ENCODE data around the gene EAF1.
"Not testable (repeated sequence)": the region's sequence is repeated elsewhere in the genome, so short reads cannot be mapped to it uniquely, and the experiment has no call there.

EAF1 gene

DNA sequence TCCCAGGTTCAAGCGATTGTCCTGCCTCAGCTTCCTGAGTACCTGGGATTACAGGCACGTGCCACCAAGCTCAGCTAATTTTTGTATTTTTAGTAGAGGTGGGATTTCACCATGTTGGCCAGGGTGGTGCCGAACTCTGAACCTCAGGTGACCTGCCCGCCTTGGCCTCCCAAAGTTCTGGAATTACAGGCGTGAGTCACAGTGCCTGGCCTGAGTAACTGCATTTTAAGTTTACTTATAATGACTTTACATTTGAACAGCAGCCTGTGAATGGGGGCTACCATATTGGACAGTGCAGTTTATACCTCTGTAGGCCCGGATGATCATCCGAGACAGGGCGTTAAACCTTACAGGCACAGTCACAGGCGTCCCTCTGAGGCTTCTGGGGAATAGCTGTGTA is 24.8 kb downstream of the EAF1 start:
- DNase-seq (ENCODE audit: low spot score), result no peak

DNA sequence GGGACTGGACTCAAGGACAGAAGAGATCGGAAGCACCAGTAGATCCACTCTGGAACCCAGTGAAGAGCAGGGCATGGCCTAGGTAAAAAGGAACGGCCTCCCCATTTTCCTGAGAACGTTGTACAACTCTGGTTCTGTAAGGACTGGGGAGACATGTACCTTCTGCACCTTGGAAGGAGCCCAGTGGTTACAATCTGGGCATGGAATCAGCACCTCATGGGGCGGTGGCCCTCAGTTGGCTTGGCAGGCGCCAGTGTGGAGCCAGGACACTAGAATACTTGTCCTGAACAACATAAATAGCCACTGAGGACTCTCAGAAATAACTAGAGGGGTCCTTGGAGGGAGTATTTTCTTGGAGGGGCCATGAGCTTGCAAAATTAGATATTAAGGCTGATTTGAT is 25.6 kb downstream of the EAF1 start:
- DNase-seq (ENCODE audit: low spot score), result no peak

DNA sequence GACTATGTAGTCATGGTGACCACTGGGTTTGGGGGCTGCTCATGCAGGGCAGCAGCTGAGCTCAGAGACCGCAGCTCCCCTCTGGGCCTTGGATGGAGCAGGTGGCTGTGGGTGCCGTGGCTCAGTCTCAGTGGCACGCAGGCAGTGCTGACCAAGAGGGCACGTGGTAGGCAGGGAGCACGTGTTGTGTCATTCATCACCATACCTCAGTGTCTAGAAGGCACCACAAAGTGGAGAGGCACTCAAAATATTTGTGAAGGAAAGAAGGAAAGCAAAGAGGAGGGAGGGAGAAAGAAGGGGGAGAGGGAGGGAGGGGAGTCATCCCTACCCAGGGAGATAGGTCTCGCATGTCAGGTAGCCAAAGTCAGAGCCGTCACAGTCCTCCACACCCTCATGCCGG is 26.1 kb downstream of the EAF1 start:
- no peak for DNase-seq (ENCODE audit: low spot score)

DNA sequence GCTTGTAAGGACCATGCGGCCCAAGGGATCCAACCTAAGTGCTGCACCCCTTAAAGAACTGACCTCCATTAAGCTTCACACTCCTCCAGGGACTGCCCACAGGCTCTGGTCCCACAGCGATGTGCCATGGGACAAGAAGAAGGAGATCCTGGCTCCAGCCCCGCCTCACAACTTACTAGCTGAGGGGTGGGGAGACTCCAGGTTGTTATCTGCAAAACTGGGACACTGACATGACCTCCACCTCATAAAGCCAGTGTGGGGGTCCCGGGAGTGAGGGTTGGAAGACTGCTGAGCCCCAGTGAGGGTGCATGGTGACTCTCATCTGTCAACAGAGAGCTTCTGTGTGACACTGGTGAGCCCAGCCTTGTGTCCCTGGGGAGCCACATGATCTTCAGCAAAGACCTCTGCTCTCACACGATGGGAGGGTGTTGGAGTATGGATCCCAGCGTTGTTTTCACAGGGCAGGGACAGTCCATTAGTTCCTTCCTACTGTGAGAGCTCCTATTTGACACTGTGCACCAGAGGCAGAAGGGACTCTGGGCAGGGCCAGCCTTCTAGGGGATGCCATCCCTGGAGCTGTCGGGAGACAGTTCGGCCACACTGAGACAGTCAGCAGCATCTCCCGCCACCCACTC is 26.7 kb downstream of the EAF1 start:
- no peak for DNase-seq (ENCODE audit: low spot score)

DNA sequence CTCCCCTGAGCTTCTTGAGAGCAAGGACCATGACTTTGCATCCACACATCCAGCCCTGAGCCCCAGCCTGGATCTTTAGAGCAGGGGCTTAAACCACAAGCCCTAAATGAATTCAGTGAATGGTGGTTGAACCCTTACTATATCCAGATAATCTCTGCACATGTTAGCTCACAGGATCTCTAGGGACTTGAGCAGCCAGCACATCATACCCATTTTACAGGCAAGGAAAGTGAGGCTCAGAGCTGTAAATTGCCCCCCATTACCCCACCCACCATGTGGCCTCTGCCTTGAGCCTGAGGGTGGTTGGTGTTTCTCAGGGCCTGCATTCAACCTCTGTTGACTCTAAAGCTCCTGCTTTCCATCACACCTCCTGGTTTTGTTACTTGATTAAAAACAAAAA is 27.6 kb downstream of the EAF1 start:
- no peak for DNase-seq (ENCODE audit: low spot score)

DNA sequence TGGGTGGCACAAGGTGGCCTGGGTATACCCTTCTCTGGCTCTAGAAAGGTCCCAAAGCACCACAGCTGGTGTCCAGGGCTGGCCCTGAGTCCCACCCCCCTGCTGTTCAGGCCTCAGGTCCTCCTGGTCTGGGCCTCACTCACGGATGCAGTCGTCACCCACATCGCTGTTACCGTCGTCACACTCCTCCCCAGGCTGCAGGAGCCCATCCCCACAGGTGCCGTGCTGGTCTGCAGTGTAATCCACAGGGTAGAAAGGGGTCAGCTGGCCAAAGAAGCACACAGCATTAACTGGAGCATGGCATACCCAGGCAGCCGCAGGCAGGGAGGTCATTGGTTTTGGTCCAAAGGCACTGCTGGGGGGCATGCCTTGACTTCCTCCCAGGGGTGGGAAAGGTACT is 28.4 kb downstream of the EAF1 start:
- DNase-seq (ENCODE audit: low spot score), result no peak

DNA sequence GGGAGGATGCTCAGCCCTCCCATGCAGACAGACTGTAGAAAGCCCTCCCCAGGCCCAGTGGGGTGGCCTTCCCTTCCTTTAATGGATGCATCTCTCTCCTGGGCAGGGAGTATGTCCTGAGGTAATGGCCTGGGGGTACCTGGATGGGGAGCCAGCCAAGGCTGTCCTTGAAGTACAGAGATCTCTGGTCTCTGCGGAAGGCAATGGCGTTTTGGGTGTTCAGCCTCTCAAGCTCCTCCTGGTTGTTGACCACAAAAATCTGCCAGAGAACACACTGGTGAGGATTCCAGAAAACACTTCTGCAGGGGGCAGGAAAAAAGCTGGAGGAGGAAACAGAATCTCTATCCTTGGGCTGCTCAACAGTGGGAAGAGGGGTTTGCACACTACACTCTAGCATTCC is 28.9 kb downstream of the EAF1 start:
- DNase-seq (ENCODE audit: low spot score), result no peak

DNA sequence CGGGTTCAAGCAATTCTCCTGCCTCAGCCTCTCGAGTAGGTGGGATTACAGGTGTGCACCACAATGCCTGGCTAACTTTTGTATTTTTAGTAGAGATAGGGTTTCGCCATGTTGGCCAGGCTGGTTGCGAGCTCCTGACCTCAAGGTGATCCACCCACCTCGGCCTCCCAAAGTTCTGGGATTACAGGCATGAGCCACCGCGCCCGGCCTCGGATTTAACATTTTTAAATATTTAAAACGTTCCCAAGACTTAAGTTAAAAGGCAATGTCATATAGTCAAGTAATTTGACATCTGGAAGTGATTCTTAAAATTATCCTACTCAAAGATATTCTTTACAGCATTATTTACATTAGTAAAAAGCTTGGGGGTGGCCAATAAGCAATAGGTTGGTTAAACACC is 29.5 kb downstream of the EAF1 start:
- DNase-seq (ENCODE audit: low spot score), result not testable (repeated sequence)

DNA sequence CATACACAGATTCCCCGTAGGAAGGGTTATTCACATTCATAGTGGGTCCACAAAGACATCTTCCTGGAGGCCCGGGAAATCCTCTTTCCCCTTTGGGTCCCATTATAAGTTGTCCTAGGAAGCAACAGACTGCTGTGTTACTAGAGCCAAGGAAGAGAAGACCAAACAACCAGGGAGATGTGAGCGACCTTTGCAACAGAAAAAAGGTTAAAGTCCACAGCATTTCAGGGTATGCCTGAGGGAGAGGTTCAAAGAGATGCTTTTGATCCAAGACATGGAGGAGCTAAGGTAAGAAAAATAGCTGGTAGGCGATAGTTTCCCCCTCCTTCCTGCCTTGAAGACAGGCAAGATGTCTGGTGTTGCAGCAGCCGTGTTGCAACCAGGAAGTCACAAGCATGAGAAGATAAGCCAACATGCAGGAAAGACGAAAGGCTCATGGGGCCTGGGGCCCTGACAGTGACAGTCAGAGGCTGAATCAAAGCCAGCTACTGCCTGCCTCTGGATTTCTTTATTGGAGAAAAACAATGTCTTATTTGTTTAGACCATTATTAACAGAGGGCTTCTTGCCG is 30.9 kb downstream of the EAF1 start:
- DNase-seq (ENCODE audit: low spot score), result no peak

DNA sequence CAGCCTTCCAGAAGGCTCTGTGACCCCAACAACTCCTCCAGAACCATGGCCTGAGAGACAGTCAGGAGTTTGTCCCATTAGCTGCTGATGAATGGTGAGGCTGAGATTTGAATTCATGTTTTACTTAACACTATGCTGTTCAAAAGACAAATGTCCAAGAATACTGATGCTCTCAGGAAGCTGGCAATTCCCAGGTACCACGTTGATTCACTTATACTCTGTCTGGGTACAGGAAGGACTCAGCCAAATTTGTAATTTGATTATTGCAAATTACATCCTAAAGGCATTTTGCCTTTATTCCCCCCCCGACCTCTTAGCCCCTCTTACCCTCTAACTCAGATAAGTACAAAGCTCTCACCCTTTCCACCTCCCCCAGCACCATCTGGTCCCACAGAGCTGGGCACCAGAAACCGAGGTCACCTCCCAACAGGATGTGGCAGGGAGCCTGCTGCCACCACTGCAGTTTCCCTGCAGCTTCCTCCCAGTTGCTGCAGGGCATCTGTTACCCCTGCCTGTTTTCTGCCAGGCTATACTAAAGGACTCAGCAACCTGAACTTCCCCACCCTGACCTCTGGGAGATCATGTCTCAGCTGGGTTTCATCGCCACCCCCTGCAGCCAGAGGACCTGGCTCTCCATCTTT is 33.6 kb downstream of the EAF1 start:
- no peak for DNase-seq (ENCODE audit: low spot score)

DNA sequence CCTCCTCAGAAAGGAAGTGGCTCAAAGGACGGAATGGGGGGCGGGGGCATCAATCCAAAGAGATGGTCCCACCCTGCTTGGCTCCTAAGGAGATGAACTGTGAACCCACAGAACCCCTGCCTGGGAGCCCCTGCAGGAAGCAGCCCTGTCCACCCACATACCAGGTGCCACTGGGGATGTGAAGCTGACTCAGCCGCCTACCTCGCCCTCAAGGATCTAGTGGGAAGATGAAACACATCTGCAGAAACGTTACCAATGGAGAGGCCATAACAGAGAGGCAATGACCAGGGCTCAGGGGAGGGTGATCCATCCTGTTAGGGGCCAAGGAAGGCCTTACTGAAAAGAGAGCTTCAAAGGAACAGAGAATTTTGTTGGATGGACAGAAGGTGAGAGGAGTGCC is 35.1 kb downstream of the EAF1 start:
- DNase-seq (ENCODE audit: low spot score), result no peak

DNA sequence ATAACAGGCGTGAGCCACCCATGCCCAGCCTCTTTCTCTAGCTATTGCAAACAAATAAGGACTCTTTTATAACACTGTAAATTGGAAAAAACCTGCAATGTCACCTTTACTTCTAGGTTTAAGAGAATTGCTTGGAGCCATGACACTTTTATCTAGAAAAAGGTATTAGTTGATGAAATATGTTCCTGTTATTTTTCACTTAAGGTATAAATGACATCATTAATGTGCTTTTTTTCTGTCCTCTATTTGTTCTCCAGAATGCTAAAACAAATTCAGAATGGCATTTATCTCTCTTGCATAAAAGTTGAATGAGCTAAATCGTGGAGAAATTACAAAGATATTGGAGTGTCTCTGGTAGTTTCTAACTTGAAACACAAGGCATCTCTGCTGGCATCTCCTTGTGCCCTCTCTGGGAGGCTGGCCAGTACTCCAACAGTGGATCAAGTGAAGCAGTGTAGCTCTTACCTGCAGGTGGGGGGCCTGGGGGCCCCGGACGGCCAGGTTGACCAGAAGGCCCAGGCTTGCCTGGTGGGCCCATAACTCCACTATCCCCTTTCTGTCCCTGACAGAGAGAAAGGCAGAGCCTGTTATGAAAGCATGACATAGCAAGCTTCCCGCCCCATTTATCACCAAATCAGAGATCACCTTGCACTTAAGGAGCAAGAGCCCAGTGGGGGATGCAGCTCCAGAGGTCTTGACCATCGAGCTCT is 38.6 kb downstream of the EAF1 start:
- no peak for DNase-seq (ENCODE audit: low spot score)

DNA sequence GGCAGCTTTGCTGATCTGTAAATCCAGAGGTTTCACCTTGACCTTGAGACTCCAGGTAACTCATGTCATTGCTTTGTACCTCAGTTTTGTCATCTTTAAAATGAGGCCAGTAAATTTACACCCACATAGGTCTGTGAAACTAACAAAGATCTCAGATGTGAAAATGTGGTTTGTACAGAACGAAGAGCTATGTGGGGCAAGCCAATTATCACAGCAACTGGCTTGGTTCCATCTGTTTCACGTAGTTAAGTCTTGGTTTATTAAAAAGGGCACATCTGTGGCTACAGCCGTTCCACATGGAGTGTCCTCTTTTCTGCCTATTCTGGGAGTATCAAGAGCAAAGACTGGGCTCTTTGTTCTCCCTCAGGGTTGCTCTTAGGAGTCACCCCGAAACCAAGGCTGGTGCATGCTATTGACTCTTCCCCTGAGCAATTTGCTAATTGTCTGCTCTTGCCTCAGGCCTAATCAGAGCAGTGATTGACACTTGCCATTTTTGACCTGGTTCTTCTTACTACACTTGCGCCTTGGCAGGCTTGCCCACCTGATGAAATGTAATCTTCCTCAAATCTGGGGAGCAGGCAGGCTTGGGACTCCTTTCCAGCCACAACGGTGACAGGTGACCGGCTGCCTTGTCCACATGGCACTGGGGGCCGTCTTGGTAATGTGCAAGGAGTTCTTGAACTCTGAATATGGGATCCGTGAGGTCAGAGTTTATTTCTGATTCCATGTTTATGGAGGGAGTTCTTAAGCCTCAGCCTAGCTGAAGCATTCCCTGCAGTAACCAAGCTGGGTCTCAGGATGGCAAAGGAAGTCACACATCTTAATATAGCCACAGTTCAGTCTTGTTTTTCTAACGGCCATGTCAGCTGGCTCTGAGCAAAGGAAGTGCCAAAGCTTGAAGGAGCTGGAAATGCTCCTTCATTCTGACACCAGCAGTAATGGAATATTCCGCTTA is 40.1 kb downstream of the EAF1 start:
- no peak for DNase-seq (ENCODE audit: low spot score)

DNA sequence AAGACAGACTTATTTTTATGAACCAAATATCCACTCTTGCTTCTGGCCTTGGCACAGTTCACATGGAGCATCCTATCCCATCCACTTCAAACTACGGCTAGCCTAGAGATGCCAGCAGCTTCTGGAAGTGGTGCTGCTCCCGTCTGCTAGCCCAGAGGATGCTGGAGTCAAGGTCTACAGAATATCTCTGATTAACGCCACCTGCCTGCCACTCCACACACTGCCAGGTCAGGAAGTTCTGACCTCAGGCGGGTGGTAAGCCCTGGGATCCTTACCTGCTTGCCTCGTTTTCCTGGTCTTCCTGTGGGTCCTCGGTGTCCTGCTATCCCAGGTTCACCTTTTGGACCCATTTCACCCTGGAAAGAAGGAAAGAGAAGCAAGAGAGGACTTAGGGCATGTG is 42.9 kb downstream of the EAF1 start:
- no peak for DNase-seq (ENCODE audit: low spot score)

DNA sequence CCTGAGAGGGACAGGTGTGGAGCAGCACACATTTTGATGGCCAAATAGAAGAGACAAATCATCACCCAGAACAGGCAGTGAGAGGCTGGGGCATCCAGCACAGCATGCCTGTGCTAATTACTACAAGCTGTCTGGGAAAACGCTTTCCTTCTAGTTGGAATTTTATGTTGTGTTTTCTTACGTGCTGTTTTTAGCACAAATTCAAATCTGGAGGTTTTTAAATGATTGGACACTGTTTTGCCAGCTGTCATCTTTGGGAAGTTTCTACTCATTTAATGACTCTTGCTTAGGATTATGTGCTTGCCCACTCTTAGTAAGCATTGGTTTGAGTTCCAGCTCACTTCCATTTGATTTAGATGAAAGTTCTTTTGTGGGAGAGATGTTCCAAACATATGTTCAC is 43.5 kb downstream of the EAF1 start:
- no peak for DNase-seq (ENCODE audit: low spot score)

DNA sequence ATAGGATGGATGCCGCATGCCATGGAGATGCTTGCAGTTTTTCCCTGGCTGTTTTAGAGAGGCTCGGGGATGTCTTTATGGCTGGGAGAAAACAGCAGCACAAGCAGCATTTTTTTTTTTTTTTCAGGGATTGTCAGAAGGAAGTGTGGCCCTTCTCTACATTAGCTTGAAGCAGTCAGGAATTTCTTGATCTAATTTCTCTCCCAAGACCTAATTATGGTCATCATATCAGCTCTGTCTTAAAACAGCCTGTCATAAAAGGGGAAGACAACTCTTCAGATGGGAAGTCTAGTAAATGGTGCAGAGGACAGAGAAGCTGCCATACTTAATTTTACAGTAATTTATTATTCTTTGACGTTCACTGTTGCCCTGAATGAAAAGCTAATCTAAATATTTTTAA is 44.5 kb downstream of the EAF1 start:
- DNase-seq (ENCODE audit: low spot score), result no peak

DNA sequence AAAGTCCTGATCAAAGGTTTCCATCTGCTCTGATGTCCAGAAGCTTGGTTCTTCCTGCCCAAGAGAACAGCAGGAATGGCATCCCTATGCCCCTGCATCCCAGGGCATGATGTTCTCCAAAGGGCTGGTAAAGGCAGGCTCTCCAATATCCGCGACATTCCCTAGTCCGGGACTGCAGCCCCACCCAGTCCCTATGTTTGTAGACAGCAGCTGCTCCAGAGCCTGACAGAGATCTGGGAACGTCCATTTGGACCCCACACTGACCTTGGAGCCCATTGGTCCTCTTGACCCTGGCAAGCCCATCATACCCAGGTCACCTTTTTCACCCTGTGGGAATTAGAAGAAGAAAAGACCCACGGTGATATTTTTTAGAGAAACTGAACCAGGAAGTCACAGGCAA is 47.8 kb downstream of the EAF1 start:
- no peak for DNase-seq (ENCODE audit: low spot score)

DNA sequence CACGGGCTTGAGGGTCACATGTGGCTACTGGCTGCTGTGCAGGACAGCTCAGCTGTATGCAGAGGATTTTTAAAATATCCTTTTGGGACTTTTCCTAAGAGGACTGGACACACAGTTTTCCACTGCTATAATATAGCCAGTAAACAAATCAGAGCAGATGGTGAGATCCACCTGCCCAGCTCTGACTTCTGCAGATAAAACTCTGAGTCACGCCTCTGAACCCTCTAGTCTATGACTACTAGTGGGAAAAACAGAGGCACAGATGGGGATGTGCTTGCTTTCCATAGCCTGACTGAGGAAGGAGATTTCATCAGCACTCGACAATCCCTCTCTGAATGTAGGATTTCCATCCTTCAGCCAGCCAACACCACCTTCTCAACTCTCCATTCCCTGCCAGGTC is 49.0 kb downstream of the EAF1 start:
- no peak for DNase-seq (ENCODE audit: low spot score)

DNA sequence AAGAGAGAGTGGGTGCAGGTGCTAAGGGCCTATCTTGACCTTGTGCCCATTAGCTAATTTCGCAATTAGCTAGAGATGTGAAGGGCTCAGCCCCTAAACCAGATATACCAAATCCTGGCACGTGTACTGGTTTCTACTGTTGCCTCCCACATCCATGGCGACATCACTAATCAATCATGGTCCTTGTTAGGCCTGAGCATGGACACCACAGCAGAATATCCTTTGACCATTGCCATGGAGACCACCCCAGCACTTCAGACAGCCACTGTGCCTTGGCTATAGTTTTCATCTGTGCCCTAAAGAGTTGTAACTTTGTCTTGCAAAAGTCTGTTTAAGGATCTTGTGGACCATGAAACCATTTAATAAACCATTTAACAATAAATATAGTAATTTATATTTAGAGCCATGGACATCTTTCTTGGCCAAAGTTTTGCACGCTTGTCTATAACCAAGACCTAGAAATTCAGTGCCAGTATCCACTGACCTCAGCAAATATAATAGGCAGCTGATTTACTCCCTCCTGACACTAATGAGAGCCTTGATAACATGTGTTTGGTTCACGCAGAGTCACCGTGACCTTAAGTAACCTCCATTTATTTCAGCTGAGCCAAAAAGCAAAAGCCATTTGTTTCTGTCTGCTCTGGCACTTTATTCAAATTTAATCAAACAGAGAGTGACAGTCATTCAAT is 50.7 kb downstream of the EAF1 start:
- DNase-seq (ENCODE audit: low spot score), result no peak

DNA sequence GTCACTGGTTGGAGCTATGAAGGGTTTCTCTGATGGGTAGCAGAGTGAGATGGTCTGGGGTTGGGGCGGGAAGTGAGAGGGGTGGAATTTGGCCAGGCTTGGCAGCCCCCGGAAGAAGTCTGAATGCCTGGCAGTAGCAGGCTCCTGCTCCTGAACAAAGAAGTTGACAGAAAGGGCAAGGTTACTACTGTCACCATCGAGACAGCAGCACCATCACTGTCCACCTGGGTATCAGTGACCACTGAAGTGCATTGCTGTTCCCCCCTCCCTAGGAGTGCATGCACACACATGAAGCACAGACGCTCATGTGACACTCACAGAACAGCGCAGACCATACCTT is 51.2 kb downstream of the EAF1 start:
- DNase-seq (ENCODE audit: low spot score), result no peak

DNA sequence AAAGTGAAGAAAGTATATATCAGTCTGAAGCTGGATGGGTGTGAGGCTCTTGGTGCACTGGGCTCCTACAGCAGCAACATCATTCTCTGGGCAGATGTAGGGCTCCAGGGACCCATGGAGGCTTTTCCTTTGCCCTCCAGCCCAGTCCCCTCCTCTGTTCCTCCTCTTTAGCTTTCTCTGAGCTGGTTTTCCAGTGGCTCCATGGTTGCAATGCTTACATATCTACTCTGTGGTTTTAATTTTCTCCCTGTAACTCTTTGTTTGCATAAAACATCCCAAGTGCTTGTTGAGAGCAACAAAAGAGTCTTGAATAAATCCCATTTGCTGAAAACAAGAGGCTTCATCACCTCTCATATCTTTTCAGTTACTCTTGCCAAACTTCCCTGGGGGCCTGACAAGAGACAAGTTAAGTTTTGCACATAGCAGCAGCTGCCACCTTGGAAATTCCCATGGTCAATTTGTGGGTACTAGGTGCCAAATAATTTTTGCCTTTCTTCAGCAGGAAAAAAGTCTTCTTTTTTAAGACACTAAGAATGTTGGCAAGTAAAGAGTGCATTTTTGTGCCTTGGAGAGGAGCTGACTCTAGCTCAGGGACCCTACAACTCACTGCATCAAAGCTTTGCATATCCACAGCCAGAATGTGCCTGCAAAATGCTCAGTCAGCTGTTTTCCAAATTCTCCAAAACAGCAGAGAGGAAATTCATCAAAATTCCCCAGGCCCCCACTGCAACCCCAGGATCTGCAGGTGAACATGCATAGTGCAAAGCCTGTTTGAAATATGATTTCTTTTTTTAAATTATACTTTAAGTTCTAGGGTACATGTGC is 52.2 kb downstream of the EAF1 start:
- no peak for DNase-seq (ENCODE audit: low spot score)

Data from germinal center (tissue), 1 donor.